HEK293 (cell line): ENCODE results near the gene LDLRAD4.

Experiments
- CTCF ChIA-PET: fragments of 350-600 bp; formaldehyde crosslinking; extraction: SDS; loops from one replicate; lab custom pipeline; 2021; ENCODE audit warnings: antibody characterized with exemption; lab: Yijun Ruan, JAX
- POLR2A ChIA-PET: fragments of 300-600 bp; formaldehyde crosslinking; extraction: SDS; loops from one replicate; lab custom pipeline; 2020; ENCODE audit warnings: antibody characterized with exemption, inconsistent platforms; lab: Yijun Ruan, JAX
- H3K27ac ChIP-seq: fragments of 200-500 bp; sonication (Bioruptor generic); 2 replicates; pipeline ENCODE4 v1.5.1; 2014; ENCODE audit warnings: low read depth, low read length, control low read depth, inconsistent platforms; ENCODE audit errors: extremely low read depth
- H3K36me3 ChIP-seq, 2 experiments: fragments of 200-500 bp in 1 of 2; sonication (Bioruptor generic) in 1 of 2; 1 replicate in 1 of 2; 2 replicates in 1 of 2; pipeline ENCODE4 v1.5.1; 2014 to 2017; ENCODE audit warnings: inconsistent platforms in 2 of 2, low read length in 2 of 2; ENCODE audit not compliant: control insufficient read depth in 2 of 2, insufficient read depth in 1 of 2
- H3K4me1 ChIP-seq: fragments of 200-500 bp; sonication (Bioruptor generic); 2 replicates; pipeline ENCODE4 v1.5.1; 2014; ENCODE audit warnings: mild to moderate bottlenecking, low read length, inconsistent platforms; ENCODE audit not compliant: control insufficient read depth, insufficient read depth
- H3K4me3 ChIP-seq: 2 replicates; pipeline ENCODE4 v1.5.1; 2011; ENCODE audit warnings: low read depth, mild to moderate bottlenecking, control low read depth, low read length, moderate library complexity
- H3K9me3 ChIP-seq: fragments of 200-500 bp; sonication (Bioruptor generic); 2 replicates; pipeline ENCODE4 v1.5.1; 2014; ENCODE audit warnings: low read depth, low read length, inconsistent platforms; ENCODE audit not compliant: control insufficient read depth, insufficient read depth
- BCL11A ChIP-seq: fragments of 450-650 bp; formaldehyde crosslinking; IDR thresholded peaks from 2 replicates; pipeline ENCODE4 v1.5.1; 2016; ENCODE audit warnings: low read depth, missing biosample characterization, missing genetic modification characterization
- GLIS1 ChIP-seq: fragments of 450-650 bp; formaldehyde crosslinking; IDR thresholded peaks from 2 replicates; pipeline ENCODE4 v1.5.1; 2016; ENCODE audit warnings: missing biosample characterization, missing genetic modification characterization
- KLF9 ChIP-seq: fragments of 450-650 bp; formaldehyde crosslinking; IDR thresholded peaks from 2 replicates; pipeline ENCODE4 v1.5.1; 2016; ENCODE audit warnings: missing biosample characterization, missing genetic modification characterization, low read depth
- RBAK ChIP-seq: fragments of 450-650 bp; formaldehyde crosslinking; IDR thresholded peaks from 2 replicates; pipeline ENCODE4 v1.5.1; 2016; ENCODE audit warnings: missing biosample characterization, missing genetic modification characterization
- SETDB1 ChIP-seq: IDR thresholded peaks from one replicate; pipeline ENCODE4 v1.6.1; 2017; ENCODE audit warnings: mild to moderate bottlenecking, low read length, moderate library complexity, mixed read lengths; ENCODE audit not compliant: insufficient read length
- ZBTB48 ChIP-seq: fragments of 450-650 bp; formaldehyde crosslinking; IDR thresholded peaks from 2 replicates; pipeline ENCODE4 v1.5.1; 2016; ENCODE audit warnings: missing biosample characterization, missing genetic modification characterization
- ZBTB8A ChIP-seq: fragments of 450-650 bp; formaldehyde crosslinking; IDR thresholded peaks from 2 replicates; pipeline ENCODE4 v1.5.1; 2016; ENCODE audit warnings: missing biosample characterization, missing genetic modification characterization
- ZNF133 ChIP-seq: fragments of 450-650 bp; formaldehyde crosslinking; IDR thresholded peaks from 2 replicates; pipeline ENCODE4 v1.5.1; 2016; ENCODE audit warnings: missing biosample characterization, missing genetic modification characterization
- ZNF146 ChIP-seq: fragments of 450-650 bp; formaldehyde crosslinking; IDR thresholded peaks from 2 replicates; pipeline ENCODE4 v1.5.1; 2016; ENCODE audit warnings: missing biosample characterization, missing genetic modification characterization
- ZNF19 ChIP-seq: fragments of 450-650 bp; formaldehyde crosslinking; IDR thresholded peaks from 2 replicates; pipeline ENCODE4; 2016; ENCODE audit warnings: missing biosample characterization, missing genetic modification characterization, low read depth
- ZNF221 ChIP-seq: fragments of 450-650 bp; formaldehyde crosslinking; IDR thresholded peaks from 2 replicates; pipeline ENCODE4 v1.5.1; 2017; ENCODE audit warnings: missing biosample characterization, missing genetic modification characterization, borderline replicate concordance
- ZNF248 ChIP-seq: fragments of 450-650 bp; formaldehyde crosslinking; IDR thresholded peaks from 2 replicates; pipeline ENCODE4 v1.5.1; 2017; ENCODE audit warnings: missing biosample characterization, missing genetic modification characterization
- ZNF266 ChIP-seq: fragments of 450-650 bp; formaldehyde crosslinking; IDR thresholded peaks from 2 replicates; pipeline ENCODE4 v1.5.1; 2016; ENCODE audit warnings: missing biosample characterization, missing genetic modification characterization, low read depth
- ZNF292 ChIP-seq: fragments of 450-650 bp; formaldehyde crosslinking; IDR thresholded peaks from 2 replicates; pipeline ENCODE4 v1.5.1; 2016; ENCODE audit warnings: low read depth, missing biosample characterization, missing genetic modification characterization, borderline replicate concordance
- ZNF404 ChIP-seq: fragments of 450-650 bp; formaldehyde crosslinking; IDR thresholded peaks from 2 replicates; pipeline ENCODE4 v1.5.1; 2017; ENCODE audit warnings: missing biosample characterization, missing genetic modification characterization
- ZNF510 ChIP-seq: fragments of 450-650 bp; formaldehyde crosslinking; IDR thresholded peaks from 2 replicates; pipeline ENCODE4 v1.5.1; 2018; ENCODE audit warnings: mild to moderate bottlenecking, missing genetic modification characterization, missing biosample characterization; ENCODE audit not compliant: insufficient replicate concordance
- ZNF529 ChIP-seq: fragments of 450-650 bp; formaldehyde crosslinking; IDR thresholded peaks from 2 replicates; pipeline ENCODE4 v1.5.1; 2017; ENCODE audit warnings: missing genetic modification characterization, missing biosample characterization; ENCODE audit not compliant: insufficient replicate concordance
- ZNF560 ChIP-seq: fragments of 450-650 bp; formaldehyde crosslinking; IDR thresholded peaks from 2 replicates; pipeline ENCODE4 v1.5.1; 2017; ENCODE audit warnings: missing biosample characterization, missing genetic modification characterization, borderline replicate concordance
- ZNF561 ChIP-seq: fragments of 450-650 bp; IDR thresholded peaks from 2 replicates; pipeline ENCODE4 v1.5.1; 2018; ENCODE audit warnings: missing biosample characterization, missing genetic modification characterization, borderline replicate concordance
- ZNF600 ChIP-seq: fragments of 450-650 bp; formaldehyde crosslinking; IDR thresholded peaks from 2 replicates; pipeline ENCODE4 v1.5.1; 2016; ENCODE audit warnings: missing biosample characterization, missing genetic modification characterization
- ZNF658 ChIP-seq: fragments of 450-650 bp; formaldehyde crosslinking; IDR thresholded peaks from 2 replicates; pipeline ENCODE4; 2016; ENCODE audit warnings: missing biosample characterization, missing genetic modification characterization
- ZNF664 ChIP-seq: fragments of 450-650 bp; formaldehyde crosslinking; IDR thresholded peaks from 2 replicates; pipeline ENCODE4 v1.5.1; 2016; ENCODE audit warnings: missing biosample characterization, missing genetic modification characterization
- ZNF76 ChIP-seq: fragments of 450-650 bp; formaldehyde crosslinking; IDR thresholded peaks from 2 replicates; pipeline ENCODE4; 2016; ENCODE audit warnings: low read depth, missing biosample characterization, missing genetic modification characterization, borderline replicate concordance
- ZNF776 ChIP-seq: fragments of 450-650 bp; formaldehyde crosslinking; IDR thresholded peaks from 2 replicates; pipeline ENCODE4 v1.5.0; 2017; ENCODE audit warnings: missing biosample characterization, missing genetic modification characterization, borderline replicate concordance
- ZXDB ChIP-seq: fragments of 450-650 bp; formaldehyde crosslinking; IDR thresholded peaks from 2 replicates; pipeline ENCODE4 v1.5.1; 2016; ENCODE audit warnings: missing biosample characterization, missing genetic modification characterization
- TF ChIP-seq, protein P1 (sequence below): fragments of 450-650 bp; formaldehyde crosslinking; IDR thresholded peaks from 2 replicates; pipeline ENCODE4 v1.5.1; 2016; ENCODE audit warnings: missing biosample characterization, missing genetic modification characterization
- TF ChIP-seq, protein P2 (sequence below): fragments of 450-650 bp; formaldehyde crosslinking; conservative IDR thresholded peaks from 2 replicates; pipeline ENCODE4 v1.5.1; 2016; ENCODE audit warnings: low read depth, missing biosample characterization, missing genetic modification characterization
- TF ChIP-seq, protein P3 (sequence below): fragments of 450-650 bp; formaldehyde crosslinking; IDR thresholded peaks from 2 replicates; pipeline ENCODE4 v1.5.1; 2016; ENCODE audit warnings: missing biosample characterization, missing genetic modification characterization
- TF ChIP-seq, protein P4 (sequence below): fragments of 450-650 bp; formaldehyde crosslinking; IDR thresholded peaks from 2 replicates; pipeline ENCODE4 v1.5.1; 2017; ENCODE audit warnings: missing biosample characterization, mild to moderate bottlenecking, missing genetic modification characterization, moderate library complexity

The LDLRAD4 gene

DNA sequence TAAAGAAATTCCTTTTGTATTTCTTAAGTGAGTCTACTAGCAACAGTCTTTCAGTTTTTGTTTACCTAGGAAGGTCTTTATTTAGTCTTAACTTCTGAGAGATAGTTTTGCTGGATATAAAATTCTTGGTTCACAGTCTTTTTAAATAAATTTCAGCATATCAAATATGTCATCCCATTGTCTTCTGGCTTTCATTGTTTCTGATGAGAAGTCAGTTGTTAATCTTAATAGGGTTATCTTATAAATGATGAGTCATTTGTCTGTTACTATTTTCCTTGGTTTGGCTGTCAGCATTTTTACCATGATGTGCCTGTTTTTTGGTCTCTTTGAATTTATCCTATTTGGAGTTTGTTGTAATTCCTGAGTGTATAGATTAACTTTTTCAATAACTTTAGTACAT is 378.5 kb downstream of the LDLRAD4 start (continued):
- TF ChIP-seq RBAK (tag by site-specific recombination) (0 out of 2 replicates have a peak, but pooled peaks have one; percentile 26), ZNF776 (0 out of 2 replicates have a peak, but pooled peaks have one; percentile 21), ZXDB (tag by site-specific recombination) (no peak), ZNF561 (tag by site-specific recombination) (no peak), ZNF664 (tag by site-specific recombination) (no peak), ZNF510 (tag by site-specific recombination) (peak; percentile 26), SETDB1 (peak; percentile 97), ZNF560 (tag by site-specific recombination) (no peak), ZNF146 (tag by site-specific recombination) (no peak), GLIS1 (tag by site-specific recombination) (no peak), ZNF221 (tag by site-specific recombination) (no peak), ZBTB48 (tag by site-specific recombination) (no peak), ZNF658 (tag by site-specific recombination) (no peak), ZNF292 (tag by site-specific recombination) (no peak)
- TF ChIP-seq, protein P1, sequence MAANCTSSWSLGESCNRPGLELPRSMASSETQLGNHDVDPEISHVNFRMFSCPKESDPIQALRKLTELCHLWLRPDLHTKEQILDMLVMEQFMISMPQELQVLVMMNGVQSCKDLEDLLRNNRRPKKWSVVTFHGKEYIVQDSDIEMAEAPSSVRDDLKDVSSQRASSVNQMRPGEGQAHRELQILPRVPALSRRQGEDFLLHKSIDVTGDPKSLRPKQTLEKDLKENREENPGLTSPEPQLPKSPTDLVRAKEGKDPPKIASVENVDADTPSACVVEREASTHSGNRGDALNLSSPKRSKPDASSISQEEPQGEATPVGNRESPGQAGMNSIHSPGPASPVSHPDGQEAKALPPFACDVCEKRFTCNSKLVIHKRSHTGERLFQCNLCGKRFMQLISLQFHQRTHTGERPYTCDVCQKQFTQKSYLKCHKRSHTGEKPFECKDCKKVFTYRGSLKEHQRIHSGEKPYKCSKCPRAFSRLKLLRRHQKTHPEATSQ = no peak
- TF ChIP-seq, protein P2, sequence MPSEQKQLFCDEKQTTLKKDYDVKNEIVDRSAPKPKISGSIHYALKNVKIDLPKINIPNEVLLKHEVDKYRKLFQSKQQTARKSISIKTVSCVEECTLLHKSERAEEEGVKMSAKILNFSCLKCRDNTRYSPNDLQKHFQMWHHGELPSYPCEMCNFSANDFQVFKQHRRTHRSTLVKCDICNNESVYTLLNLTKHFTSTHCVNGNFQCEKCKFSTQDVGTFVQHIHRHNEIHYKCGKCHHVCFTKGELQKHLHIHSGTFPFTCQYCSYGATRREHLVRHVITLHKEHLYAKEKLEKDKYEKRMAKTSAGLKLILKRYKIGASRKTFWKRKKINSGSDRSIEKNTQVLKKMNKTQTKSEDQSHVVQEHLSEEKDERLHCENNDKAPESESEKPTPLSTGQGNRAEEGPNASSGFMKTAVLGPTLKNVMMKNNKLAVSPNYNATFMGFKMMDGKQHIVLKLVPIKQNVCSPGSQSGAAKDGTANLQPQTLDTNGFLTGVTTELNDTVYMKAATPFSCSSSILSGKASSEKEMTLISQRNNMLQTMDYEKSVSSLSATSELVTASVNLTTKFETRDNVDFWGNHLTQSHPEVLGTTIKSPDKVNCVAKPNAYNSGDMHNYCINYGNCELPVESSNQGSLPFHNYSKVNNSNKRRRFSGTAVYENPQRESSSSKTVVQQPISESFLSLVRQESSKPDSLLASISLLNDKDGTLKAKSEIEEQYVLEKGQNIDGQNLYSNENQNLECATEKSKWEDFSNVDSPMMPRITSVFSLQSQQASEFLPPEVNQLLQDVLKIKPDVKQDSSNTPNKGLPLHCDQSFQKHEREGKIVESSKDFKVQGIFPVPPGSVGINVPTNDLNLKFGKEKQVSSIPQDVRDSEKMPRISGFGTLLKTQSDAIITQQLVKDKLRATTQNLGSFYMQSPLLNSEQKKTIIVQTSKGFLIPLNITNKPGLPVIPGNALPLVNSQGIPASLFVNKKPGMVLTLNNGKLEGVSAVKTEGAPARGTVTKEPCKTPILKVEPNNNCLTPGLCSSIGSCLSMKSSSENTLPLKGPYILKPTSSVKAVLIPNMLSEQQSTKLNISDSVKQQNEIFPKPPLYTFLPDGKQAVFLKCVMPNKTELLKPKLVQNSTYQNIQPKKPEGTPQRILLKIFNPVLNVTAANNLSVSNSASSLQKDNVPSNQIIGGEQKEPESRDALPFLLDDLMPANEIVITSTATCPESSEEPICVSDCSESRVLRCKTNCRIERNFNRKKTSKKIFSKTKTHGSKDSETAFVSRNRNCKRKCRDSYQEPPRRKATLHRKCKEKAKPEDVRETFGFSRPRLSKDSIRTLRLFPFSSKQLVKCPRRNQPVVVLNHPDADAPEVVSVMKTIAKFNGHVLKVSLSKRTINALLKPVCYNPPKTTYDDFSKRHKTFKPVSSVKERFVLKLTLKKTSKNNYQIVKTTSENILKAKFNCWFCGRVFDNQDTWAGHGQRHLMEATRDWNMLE (tag by site-specific recombination) = 0 out of 2 replicates have a peak, but pooled peaks have one; percentile 33

DNA sequence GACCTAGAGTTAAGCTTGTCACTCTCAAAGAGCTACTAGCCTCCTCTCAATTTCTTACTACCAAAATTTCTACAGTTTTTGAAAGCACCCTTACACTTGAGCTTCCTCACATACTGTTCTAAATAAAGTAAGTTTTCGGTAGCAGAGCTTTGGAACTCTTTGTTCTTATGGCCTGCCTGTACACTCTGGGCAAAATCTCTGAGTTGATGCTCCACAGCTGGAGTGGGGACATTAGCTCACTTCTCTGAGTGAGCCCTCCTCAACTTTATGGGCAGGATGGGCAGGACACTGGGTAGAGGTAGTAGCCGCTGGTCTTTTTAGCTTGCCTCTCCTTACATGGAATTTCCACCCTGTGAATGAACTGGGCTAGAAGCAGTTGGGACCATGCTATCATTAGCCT is 380.0 kb downstream of the LDLRAD4 start:
- Histone ChIP-seq H3K4me1 (no peaks in the 10 kb centered on the region), H3K27ac (no peak overlapping the region), H3K4me3 (no peak overlapping the region), H3K36me3 (no peaks in the 10 kb centered on the region), H3K9me3 (peaks cover 2% of the 10 kb centered on the region)
- ChIA-PET POLR2A (no interaction called here), CTCF (no interaction called here)
- TF ChIP-seq ZNF529 (tag by site-specific recombination) (no peak), ZNF404 (no peak), KLF9 (no peak), ZNF292 (tag by site-specific recombination) (no peak), ZNF76 (tag by site-specific recombination) (no peak), BCL11A (tag by site-specific recombination) (no peak), ZNF600 (tag by site-specific recombination) (no peak), ZNF248 (no peak), ZNF133 (tag by site-specific recombination) (no peak), ZBTB8A (tag by site-specific recombination) (no peak), ZNF266 (tag by site-specific recombination) (no peak), ZNF658 (tag by site-specific recombination) (no peak), ZNF19 (tag by site-specific recombination) (no peak)
- TF ChIP-seq, protein P3, sequence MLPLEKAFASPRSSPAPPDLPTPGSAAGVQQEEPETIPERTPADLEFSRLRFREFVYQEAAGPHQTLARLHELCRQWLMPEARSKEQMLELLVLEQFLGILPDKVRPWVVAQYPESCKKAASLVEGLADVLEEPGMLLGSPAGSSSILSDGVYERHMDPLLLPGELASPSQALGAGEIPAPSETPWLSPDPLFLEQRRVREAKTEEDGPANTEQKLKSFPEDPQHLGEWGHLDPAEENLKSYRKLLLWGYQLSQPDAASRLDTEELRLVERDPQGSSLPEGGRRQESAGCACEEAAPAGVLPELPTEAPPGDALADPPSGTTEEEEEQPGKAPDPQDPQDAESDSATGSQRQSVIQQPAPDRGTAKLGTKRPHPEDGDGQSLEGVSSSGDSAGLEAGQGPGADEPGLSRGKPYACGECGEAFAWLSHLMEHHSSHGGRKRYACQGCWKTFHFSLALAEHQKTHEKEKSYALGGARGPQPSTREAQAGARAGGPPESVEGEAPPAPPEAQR (tag by site-specific recombination) = no peak
- TF ChIP-seq, protein P4, sequence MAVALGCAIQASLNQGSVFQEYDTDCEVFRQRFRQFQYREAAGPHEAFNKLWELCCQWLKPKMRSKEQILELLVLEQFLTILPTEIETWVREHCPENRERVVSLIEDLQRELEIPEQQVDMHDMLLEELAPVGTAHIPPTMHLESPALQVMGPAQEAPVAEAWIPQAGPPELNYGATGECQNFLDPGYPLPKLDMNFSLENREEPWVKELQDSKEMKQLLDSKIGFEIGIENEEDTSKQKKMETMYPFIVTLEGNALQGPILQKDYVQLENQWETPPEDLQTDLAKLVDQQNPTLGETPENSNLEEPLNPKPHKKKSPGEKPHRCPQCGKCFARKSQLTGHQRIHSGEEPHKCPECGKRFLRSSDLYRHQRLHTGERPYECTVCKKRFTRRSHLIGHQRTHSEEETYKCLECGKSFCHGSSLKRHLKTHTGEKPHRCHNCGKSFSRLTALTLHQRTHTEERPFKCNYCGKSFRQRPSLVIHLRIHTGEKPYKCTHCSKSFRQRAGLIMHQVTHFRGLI (tag by site-specific recombination) = no peak
